Sigmoid colon (tissue), 7 donors: ENCODE data around the gene ZSWIM5. TPM values are rescaled to one million over a fixed set of nuclear protein-coding genes. Genes with fewer than 3 reads are reported as not detected.

Source experiments
- DNase-seq: peaks from one replicate; pipeline ENCODE4 v3.0.0-alpha.2; 2019
- H3K27ac ChIP-seq, 4 donors: fragments of 200-600 bp; sonication (generic); one replicate each; pipeline ENCODE4 v1.5.1; 2016 to 2019; ENCODE audit warnings: mild to moderate bottlenecking in 1 of 4
- H3K27me3 ChIP-seq, 3 donors: fragments of 200-600 bp; sonication (generic); one replicate each; pipeline ENCODE4 v1.5.1; 2019; ENCODE audit warnings: mild to moderate bottlenecking in 1 of 3
- H3K36me3 ChIP-seq, 4 donors: fragments of 200-600 bp; sonication (generic); one replicate each; pipeline ENCODE4 v1.5.1; 2016 to 2019
- H3K4me1 ChIP-seq, 4 donors: fragments of 200-600 bp; sonication (generic); one replicate each; pipeline ENCODE4 v1.5.1; 2017 to 2019
- H3K4me3 ChIP-seq, 4 donors: fragments of 200-600 bp; sonication (generic); one replicate each; pipeline ENCODE4 v1.5.1; 2017 to 2019; ENCODE audit warnings: mild to moderate bottlenecking in 2 of 4, moderate library complexity in 1 of 4
- H3K9me3 ChIP-seq, 4 donors: fragments of 200-600 bp in 3 of 4; sonication (generic) in 3 of 4; one replicate each; pipeline versions ENCODE4 v1.5.1 to v1.6.1; 2013 to 2019
- CTCF ChIP-seq, 4 experiments: fragments of 450-650 bp in 3 of 4; fragments of 200-600 bp in 1 of 4; IDR thresholded peaks; one replicate each; pipeline ENCODE4 v1.5.1; 2016 to 2019; ENCODE audit warnings: antibody characterized with exemption in 4 of 4, mild to moderate bottlenecking in 3 of 4, moderate library complexity in 2 of 4
- EP300 ChIP-seq, 4 donors: sonication (generic); formaldehyde crosslinking; IDR thresholded peaks; one replicate each; pipeline ENCODE4 v1.6.1; 2017; ENCODE audit warnings: antibody characterized with exemption in 4 of 4
- POLR2A ChIP-seq, 2 donors: fragments of 450-650 bp; IDR thresholded peaks; one replicate each; pipeline ENCODE4 v1.6.1; 2016; ENCODE audit warnings: antibody characterized with exemption in 2 of 2, mild to moderate bottlenecking in 2 of 2, moderate library complexity in 2 of 2
- POLR2AphosphoS5 ChIP-seq, 4 donors: sonication (generic); formaldehyde crosslinking; IDR thresholded peaks; one replicate each; pipeline ENCODE4 v1.6.1; 2017; ENCODE audit warnings: antibody characterized with exemption in 4 of 4
- WGBS, 2 donors: extraction: QIAGEN DNeasy Blood & Tissue Kit; methylation state at CpG; one replicate each; pipeline ENCODE4 v1.1.7; 2013; 5-methylcytosine and 5-hydroxymethylcytosine counted together
- intact Hi-C: fragments of 100-400 bp; cut with DNase I; formaldehyde crosslinking; loops from one replicate; pipeline ENCODE4 v1.15.1; 2023
- polyA plus RNA-seq, 3 donors: library from polyadenylated mRNA; stranded (reverse); fragments of 200-250 nt; gene quantifications; one replicate each; pipeline ENCODE4 v1.2.3, GENCODE V29; 2013
- total RNA-seq, 4 donors: library from RNA; depleted of rRNA; stranded (reverse); fragments of >200 nt; gene quantifications; one replicate each; pipeline ENCODE4 v1.1.0, GENCODE V29; 2016
- donor health status: healthy with polysubstance abuse.
- donor health status: Bipolar disorder and iron deficiency.
- donor health status: healthy.

ZSWIM5 gene
- total and polyA plus RNA-seq, 7 donors: 2.4 to 4.3 (median 3.2) TPM

DNA sequence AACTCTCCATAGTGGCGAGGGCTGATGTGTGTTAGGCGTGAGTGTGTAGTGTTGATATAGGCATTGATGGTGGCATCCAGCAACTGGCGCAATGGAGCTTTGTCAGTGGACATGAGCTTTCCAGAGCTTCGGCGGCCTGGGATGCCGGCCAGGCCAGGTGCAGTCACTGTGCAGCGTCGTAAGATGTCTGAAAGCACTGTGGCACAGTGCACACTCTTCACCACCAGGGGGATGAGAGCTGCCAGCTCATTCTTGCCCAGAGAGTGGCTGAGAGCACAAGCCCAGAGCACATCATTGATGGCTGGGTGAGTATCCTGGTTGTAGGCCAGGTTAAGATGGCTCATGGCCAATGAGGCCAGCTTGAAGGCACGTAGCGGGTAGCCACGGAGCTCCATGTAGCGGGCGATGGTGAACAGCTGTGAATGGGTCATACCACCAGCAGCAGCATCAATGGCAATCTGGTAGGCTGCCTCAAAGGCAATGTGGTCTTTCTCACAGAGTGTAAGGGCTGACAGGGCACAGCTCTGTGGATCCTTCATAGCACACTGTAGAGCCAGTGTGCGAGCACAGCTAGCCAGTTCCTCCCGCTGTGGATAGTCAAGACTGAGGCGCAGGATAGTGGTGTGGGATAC is 187.7 kb downstream of the ZSWIM5 start:
- peaks cover 0 to 18% (median 2%) of the 10 kb centered on the region in 4 donors for H3K36me3 ChIP-seq
- peaks cover 3 to 14% (median 12%) of the 10 kb centered on the region in 4 donors for H3K4me1 ChIP-seq
- H3K27me3 ChIP-seq: no peaks in the 10 kb centered on the region
- H3K4me3 ChIP-seq: no peak overlapping the region
- no peaks in the 10 kb centered on the region for H3K9me3 ChIP-seq
- no peak for TF ChIP-seq POLR2AphosphoS5 (IDR thresholded peaks at IDR 0.05)
- no peak for TF ChIP-seq POLR2A (IDR thresholded peaks at IDR 0.05)
- TF ChIP-seq CTCF (IDR thresholded peaks at IDR 0.05): peak; percentile 32 to 56 (median 48)
- no peak for TF ChIP-seq EP300 (IDR thresholded peaks at IDR 0.05)
- intact Hi-C loops: loop anchor here (10.0 kb wide), 1 partner anchor 566 kb away; the partner anchor contains the start of gene NASP
- no peak overlapping the region for H3K27ac ChIP-seq
- DNase-seq: no peak
- 40 to 66% methylated on average over 16 of the region's 16 CpGs for WGBS, 2 donors

GRCh38 chr1:45016767-45017166 is 189.6 kb downstream of the ZSWIM5 start:
- no peak overlapping the region for H3K4me3 ChIP-seq
- H3K9me3 ChIP-seq: no peaks in the 10 kb centered on the region
- H3K36me3 ChIP-seq: peaks cover 0 to 21% (median 2%) of the 10 kb centered on the region in 4 donors
- intact Hi-C loops: loop anchor here (10.0 kb wide), 1 partner anchor 568 kb away; the partner anchor contains the start of gene NASP
- no peak overlapping the region for H3K27ac ChIP-seq
- H3K4me1 ChIP-seq: peaks cover 3 to 31% (median 27%) of the 10 kb centered on the region in 4 donors
- no peak for DNase-seq
- TF ChIP-seq POLR2A (IDR thresholded peaks at IDR 0.05) (no peak), POLR2AphosphoS5 (IDR thresholded peaks at IDR 0.05) (no peak), CTCF (IDR thresholded peaks at IDR 0.05) (no peak), EP300 (IDR thresholded peaks at IDR 0.05) (no peak)
- no peaks in the 10 kb centered on the region for H3K27me3 ChIP-seq
- 75 to 87% methylated on average over 6 of the region's 6 CpGs for WGBS, 2 donors

DNA sequence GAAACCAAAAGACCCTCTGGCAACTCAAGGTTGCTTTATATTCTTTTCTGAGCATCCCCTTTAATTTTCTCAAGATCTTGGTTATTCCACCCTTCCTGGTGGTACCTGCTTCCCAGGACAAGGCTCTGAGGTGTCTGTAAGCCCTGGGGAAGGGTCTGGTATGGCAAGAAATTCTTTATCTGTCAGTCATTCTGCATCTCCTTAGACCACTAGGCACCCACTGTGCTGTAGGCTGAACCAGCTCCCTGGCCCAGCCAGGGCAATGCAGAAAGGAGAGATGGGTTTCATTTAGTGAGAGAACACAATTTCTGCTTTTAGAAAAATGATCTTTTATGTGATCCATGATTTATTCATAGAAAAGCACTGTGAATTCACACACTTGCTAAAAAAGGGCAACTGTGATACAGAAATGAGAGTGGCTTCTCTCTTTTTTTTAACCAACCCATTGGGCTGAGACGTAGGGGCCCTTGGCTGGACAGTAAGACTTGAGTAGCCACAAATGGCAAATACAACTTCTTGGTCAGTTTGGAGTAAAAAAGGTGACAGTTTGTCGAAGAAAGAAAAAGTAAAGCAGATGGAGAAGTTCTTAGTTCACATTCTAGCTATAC is 190.2 kb downstream of the ZSWIM5 start:
- Histone ChIP-seq H3K27me3 (no peaks in the 10 kb centered on the region), H3K9me3 (no peaks in the 10 kb centered on the region), H3K27ac (no peak overlapping the region), H3K4me1 (peaks cover 3 to 36% (median 33%) of the 10 kb centered on the region in 4 donors), H3K4me3 (no peak overlapping the region), H3K36me3 (peaks cover 0 to 21% (median 2%) of the 10 kb centered on the region in 4 donors)
- TF ChIP-seq EP300 (IDR thresholded peaks at IDR 0.05) (no peak), POLR2AphosphoS5 (IDR thresholded peaks at IDR 0.05) (no peak), CTCF (IDR thresholded peaks at IDR 0.05) (no peak), POLR2A (IDR thresholded peaks at IDR 0.05) (no peak)
- WGBS, 2 donors: 72 to 87% methylated on average over 2 of the region's 2 CpGs
- DNase-seq: no peak
- intact Hi-C loops: loop anchor here (10.0 kb wide), 1 partner anchor 569 kb away; the partner anchor contains the start of gene NASP

GRCh38 chr1:45015683-45016082 is 190.7 kb downstream of the ZSWIM5 start:
- whole genome bisulfite sequencing, 2 donors: 71 to 80% methylated on average over 2 of the region's 2 CpGs
- H3K27me3 ChIP-seq: no peaks in the 10 kb centered on the region
- no peak overlapping the region for H3K4me3 ChIP-seq
- peaks cover 0 to 21% (median 2%) of the 10 kb centered on the region in 4 donors for H3K36me3 ChIP-seq
- no peaks in the 10 kb centered on the region for H3K9me3 ChIP-seq
- intact Hi-C loops: loop anchor here (10.0 kb wide), 1 partner anchor 569 kb away; the partner anchor contains the start of gene NASP
- peaks cover 3 to 37% (median 33%) of the 10 kb centered on the region in 4 donors for H3K4me1 ChIP-seq
- TF ChIP-seq CTCF (IDR thresholded peaks at IDR 0.05): no peak
- no peak for TF ChIP-seq POLR2AphosphoS5 (IDR thresholded peaks at IDR 0.05)
- no peak for TF ChIP-seq EP300 (IDR thresholded peaks at IDR 0.05)
- no peak for TF ChIP-seq POLR2A (IDR thresholded peaks at IDR 0.05)
- DNase-seq: no peak
- H3K27ac ChIP-seq: no peak overlapping the region
